ENCODE data around the gene NR5A2. TPM values are rescaled to one million over a fixed set of nuclear protein-coding genes. Genes with fewer than 3 reads are reported as not detected.

NR5A2 gene
- total RNA-seq, 1 donor = not detected

GRCh38 chr1:200173097-200173618, 145.6 kb downstream of the NR5A2 start:
- no peak for DNase-seq (ENCODE audit: low read depth)
- H3K4me3 ChIP-seq (ENCODE audit: low read depth, low read length) = no peak overlapping the region
- no peak for TF ChIP-seq CTCF (IDR thresholded peaks at IDR 0.05; ENCODE audit: insufficient read depth, low read depth, low read length)

- TF ChIP-seq CTCF (IDR thresholded peaks at IDR 0.05; ENCODE audit: insufficient read depth, low read depth, low read length) = no peak
- H3K4me3 ChIP-seq (ENCODE audit: low read depth, low read length) = no peak overlapping the region
- no peak for DNase-seq (ENCODE audit: low read depth)
Observed at GRCh38 chr1:200174525-200175295, 147.2 kb downstream of the NR5A2 start.

- H3K4me3 ChIP-seq (ENCODE audit: low read depth, low read length) = no peak overlapping the region
- TF ChIP-seq CTCF (IDR thresholded peaks at IDR 0.05; ENCODE audit: insufficient read depth, low read depth, low read length) = no peak
- no peak for DNase-seq (ENCODE audit: low read depth)
Observed at GRCh38 chr1:200176181-200176580, 148.7 kb downstream of the NR5A2 start.

- H3K4me3 ChIP-seq (ENCODE audit: low read depth, low read length) = no peak overlapping the region
- TF ChIP-seq CTCF (IDR thresholded peaks at IDR 0.05; ENCODE audit: insufficient read depth, low read depth, low read length) = no peak
- DNase-seq (ENCODE audit: low read depth) = no peak
Observed at GRCh38 chr1:200176798-200177197, 149.3 kb downstream of the NR5A2 start.

GRCh38 chr1:200178340-200178739, 150.8 kb downstream of the NR5A2 start:
- no peak overlapping the region for H3K4me3 ChIP-seq (ENCODE audit: low read depth, low read length)
- no peak for TF ChIP-seq CTCF (IDR thresholded peaks at IDR 0.05; ENCODE audit: insufficient read depth, low read depth, low read length)
- DNase-seq (ENCODE audit: low read depth) = no peak

GRCh38 chr1:200179126-200179780, 151.7 kb downstream of the NR5A2 start:
- peak; percentile 36 for DNase-seq (ENCODE audit: low read depth)
- no peak for TF ChIP-seq CTCF (IDR thresholded peaks at IDR 0.05; ENCODE audit: insufficient read depth, low read depth, low read length)
- no peak overlapping the region for H3K4me3 ChIP-seq (ENCODE audit: low read depth, low read length)

All from fibroblast of villous mesenchyme (primary cell).